LNCaP clone FGC (cell line): ENCODE data around the gene PDHX.

ENCODE experiments used
- DNase-seq: peaks from one replicate; pipeline ENCODE4 v3.0.0-alpha.2; 2011; ENCODE audit warnings: low read depth
- H3K4me3 ChIP-seq: 2 replicates; pipeline ENCODE4 v1.5.1; 2011; ENCODE audit warnings: mild to moderate bottlenecking, low read depth, low read length, control low read depth
- TF ChIP-seq, protein P1 (sequence below): IDR thresholded peaks from 2 replicates; pipeline ENCODE4 v1.5.1; 2012; ENCODE audit warnings: mild to moderate bottlenecking; ENCODE audit not compliant: control insufficient read depth, insufficient read depth; ENCODE audit errors: extremely low read depth

PDHX gene

GRCh38 chr11:35007277-35007676 is 90.9 kb downstream of the PDHX start:
- TF ChIP-seq, protein P1, sequence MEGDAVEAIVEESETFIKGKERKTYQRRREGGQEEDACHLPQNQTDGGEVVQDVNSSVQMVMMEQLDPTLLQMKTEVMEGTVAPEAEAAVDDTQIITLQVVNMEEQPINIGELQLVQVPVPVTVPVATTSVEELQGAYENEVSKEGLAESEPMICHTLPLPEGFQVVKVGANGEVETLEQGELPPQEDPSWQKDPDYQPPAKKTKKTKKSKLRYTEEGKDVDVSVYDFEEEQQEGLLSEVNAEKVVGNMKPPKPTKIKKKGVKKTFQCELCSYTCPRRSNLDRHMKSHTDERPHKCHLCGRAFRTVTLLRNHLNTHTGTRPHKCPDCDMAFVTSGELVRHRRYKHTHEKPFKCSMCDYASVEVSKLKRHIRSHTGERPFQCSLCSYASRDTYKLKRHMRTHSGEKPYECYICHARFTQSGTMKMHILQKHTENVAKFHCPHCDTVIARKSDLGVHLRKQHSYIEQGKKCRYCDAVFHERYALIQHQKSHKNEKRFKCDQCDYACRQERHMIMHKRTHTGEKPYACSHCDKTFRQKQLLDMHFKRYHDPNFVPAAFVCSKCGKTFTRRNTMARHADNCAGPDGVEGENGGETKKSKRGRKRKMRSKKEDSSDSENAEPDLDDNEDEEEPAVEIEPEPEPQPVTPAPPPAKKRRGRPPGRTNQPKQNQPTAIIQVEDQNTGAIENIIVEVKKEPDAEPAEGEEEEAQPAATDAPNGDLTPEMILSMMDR = no peak
- no peak for DNase-seq
- H3K4me3 ChIP-seq = no peak overlapping the region

GRCh38 chr11:35009191-35009943 is 92.9 kb downstream of the PDHX start:
- no peak overlapping the region for H3K4me3 ChIP-seq
- TF ChIP-seq, protein P1 = no peak
- no peak for DNase-seq

DNA sequence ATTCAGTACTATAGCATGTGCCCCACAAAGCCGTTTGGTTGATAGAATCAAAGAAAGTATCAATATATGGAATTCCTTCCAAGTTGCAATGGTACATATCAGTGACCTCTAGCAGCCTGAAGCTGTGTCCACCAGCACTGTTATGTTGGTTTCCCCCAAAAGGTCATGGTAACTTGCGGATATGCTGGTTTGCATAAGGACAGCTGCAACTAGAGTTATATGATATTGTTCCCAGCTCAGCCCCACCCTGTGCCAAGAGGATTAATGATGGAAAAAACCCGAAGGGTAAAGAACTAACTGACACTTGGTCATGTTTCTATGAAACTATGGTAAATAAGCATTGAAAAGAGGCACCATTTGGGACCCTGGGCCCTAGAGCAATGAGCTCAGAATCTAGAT is 93.5 kb downstream of the PDHX start:
- TF ChIP-seq, protein P1 = no peak
- no peak for DNase-seq
- H3K4me3 ChIP-seq = no peak overlapping the region

DNA sequence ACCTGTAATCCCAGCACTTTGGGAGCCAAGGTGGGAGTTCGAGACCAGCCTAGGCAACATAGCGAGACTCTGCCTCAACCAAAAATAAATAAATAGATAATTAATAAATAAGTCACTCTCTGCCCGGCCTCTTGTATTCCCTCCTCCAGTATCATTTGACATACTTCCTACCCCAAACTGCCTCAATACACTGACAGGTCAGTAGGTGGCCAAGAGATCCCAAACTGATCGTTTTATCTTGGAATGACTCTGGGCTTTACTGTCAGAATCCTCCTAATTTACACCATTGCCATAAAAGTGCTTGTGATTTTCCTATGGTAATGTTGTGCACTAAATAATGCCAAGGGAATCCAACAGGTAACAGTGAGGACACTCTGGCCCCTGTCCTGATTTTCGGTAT is 94.2 kb downstream of the PDHX start:
- TF ChIP-seq, protein P1 = no peak
- no peak overlapping the region for H3K4me3 ChIP-seq
- DNase-seq = no peak

GRCh38 chr11:35011389-35011788 is 95.0 kb downstream of the PDHX start:
- H3K4me3 ChIP-seq = no peak overlapping the region
- DNase-seq = no peak
- TF ChIP-seq, protein P1 = no peak

DNA sequence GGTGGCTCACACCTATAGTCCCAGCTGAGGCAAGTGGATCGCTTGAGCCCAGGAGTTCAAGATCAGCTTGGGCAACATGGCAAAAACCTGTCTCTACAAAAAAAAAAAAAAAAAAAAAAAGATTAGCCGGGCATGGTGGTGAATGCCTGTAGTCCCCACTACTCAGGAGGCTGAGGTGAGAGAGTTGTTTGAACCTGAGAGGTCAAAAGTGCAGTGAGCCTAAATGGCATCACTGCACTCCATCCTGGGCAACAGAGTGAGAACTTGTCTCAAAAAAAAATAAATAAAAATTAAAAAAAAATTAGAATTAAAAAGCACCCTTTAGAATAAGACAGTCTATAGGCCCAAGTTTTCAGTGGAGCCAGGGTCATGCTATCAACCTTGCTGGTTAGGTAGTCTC is 95.5 kb downstream of the PDHX start:
- H3K4me3 ChIP-seq = no peak overlapping the region
- DNase-seq = no peak
- TF ChIP-seq, protein P1 = no peak
